SKM-1 treated with dmso at 0.1 percent for 144 hours (cell line): ENCODE data around the gene MST1.
A peak's percentile ranks its signal among the peaks of the same experiment; 100 is the strongest.

Experiments used
- DNase-seq: peaks from one replicate; lab custom pipeline; 2025; ENCODE audit not compliant: unreplicated experiment; lab: John Stamatoyannopoulos, UW

Gene MST1

DNA sequence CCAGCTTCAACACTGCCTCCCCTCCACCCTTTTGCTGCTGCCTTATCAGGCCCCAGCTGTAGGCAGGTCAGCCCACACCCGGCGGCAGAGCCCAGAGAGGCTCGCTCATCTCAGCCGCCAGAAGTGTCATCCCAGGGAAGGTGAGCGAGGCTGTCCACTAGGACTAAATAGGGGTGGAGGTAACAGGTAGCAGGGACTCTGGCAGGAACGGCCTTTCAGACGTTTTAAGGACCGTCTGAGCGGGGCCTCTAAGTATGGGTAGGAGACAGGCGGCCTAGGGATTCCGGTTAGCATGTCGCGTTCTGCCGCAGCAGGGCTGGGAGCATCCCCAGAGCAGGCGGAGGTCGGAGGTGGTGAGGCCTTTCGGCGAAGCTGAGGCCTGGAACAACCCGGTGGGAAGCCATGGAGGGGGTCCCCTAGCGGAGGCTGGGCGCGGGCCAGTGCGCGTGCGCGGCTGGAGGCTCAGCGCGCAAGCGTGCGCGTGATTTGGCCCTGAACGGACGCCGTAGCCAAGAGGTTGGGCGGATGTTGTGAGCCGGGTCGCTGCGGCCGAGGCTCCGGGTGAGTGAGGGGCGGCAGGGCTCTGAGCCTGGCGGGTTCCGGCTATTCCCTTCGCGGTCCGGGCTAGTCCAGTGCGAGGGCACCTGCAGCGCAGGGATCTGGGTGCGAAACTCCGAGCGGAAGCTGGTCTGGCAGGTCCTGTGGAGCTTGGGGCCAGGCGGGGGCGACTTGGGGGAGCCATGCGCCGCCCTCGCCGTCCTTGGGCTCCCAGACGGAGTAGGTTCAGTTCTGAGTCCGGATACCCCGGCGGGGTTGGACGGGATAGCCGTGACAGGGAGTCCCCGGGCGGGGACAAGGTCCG, at the start of gene MST1, which contains the start of gene RNF123:
TSS of gene MST1 (minus strand) at position 429 of the 862 bp plus-strand sequence. CDS start 783 bp downstream, outside the sequence.
TSS of gene RNF123 (plus strand) at position 512 of the 862 bp plus-strand sequence. CDS start 1,609 bp downstream, outside the sequence.
- no peak for DNase-seq

DNA sequence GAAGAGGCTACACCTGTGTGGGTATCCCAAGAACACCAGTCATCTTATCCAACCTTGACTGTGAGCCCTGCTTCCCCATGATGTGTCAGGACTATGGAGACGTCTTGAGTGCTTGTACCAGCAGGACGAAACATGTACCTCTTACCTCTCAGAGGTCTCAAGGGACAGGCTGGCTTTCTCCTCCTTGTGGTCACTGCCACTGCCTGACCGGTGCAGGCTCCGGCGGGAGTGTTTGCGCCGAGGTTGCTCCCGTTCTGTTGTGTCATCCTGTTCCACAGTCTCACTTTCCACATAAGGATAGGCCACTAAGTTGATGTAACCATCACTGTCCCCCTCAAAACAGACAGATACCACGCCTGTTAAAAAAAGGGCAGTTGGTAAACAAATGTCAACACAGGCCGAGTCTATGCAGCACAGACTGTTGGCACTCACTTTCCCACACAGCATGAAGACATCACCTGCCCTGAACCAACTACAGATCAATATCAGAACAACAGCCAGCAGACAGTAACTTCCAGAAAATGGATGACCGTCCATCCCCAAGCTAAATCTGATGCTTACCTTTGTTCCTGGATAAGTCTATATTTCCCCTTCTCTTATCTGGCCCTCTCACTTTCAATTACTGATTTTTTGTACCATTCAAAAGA, 48.9 kb upstream of the MST1 start:
- DNase-seq = no peak

DNA sequence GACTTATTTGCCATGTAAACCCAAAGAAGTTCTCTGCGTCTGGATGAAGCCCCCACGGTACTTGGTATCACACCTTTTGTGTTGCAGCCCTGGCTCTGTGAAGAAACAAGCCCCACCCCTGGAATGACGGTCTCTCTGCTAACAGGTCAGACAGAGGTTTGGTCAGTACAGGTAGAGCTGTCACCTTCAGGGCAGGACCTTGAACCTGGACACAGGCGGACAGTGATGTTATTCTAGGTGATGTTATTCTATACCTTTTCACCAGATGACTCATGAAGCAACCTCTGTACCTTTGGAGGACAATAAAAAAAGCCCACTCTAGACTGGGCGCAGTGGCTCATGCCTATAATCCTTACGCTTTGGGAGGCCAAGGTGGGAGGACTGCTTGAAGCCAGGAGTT, 45.5 kb upstream of the MST1 start:
- no peak for DNase-seq

DNA sequence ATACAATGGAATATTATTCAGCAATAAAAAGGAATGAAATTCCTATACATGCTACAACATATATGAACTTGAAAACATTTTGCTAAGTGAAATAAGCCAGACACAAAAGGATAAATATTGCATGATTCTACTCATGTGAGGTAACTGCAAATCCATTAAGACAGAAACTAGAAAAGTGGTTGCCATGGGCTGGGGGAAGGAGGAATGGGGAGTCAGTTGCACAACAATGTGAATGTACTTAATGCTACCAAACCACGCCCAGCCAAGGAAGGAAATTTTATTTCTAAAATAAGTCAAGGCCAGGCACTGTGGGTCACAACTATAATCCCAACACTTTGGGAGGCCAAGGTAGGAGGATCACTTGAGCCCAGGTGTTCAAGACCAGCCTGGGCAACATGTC, 44.3 kb upstream of the MST1 start:
- DNase-seq = no peak

DNA sequence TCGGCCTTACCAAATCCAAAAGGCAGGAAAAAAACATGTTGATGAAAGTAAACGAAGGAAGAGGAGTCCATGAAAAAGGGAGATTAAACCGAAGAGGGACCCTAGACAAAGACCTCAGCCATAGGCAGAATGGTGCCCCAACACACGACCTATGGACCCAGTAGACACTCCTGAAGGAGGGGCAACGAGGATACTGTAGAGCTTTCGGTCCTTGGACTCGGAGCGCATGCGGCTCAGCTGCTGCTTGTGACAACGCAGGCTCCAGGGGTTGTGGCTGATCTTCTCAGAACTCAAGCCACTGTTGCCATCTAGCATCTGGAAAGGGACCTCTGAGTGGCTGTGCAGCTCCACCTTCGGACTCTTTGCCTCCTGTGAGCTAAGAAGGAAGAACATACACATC, 43.3 kb upstream of the MST1 start:
- DNase-seq = no peak

DNA sequence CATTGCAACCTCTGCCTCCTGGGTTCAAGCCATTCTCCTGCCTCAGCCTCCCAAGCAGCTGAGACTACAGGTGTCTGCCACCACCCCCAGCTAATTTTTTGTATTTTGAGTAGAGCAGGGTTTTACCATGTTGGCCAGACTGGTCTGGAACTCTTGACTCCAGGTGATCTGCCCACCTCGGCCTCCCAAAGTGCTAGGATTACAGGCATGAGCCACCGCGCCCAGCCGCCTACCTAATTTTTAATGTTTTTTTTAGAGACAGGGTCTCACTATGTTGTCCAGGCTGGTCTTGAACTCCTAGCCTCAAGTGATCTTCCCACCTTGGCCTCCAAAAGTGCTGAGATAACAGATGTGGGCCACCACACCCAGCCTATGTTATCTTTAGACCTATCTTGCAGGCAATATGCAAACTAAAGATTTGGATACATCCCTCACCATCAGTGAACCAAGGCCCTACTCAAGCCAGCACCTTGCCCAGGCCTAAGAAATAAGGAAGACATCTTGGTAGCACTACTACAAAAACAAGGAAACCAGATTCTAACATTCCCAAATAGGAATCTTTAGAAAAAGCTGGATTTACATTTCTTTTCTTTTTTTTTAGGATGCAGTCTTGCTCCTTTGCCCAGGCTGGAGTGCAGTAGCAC, 40.8 kb upstream of the MST1 start:
- DNase-seq = no peak

DNA sequence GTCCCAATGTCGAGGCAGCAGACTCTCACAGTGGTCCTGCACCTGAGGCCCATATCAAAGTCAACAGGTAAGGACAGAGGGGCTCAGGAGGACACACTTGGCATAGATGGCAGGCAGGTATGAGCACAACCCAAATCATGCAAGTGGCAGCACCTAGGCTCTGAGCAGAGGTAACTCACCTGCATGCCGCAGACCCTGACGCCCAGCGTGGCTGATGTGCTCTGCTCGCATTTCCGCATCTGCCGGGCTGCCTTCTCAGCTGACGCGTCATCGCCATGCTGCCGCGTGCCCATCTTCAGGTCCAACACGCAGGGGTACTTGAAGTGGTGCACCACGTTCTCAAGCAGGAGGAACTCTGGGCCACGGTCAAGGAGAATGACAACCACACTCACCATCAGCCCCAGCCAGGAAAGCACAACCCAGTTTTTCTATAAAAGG, 38.7 kb upstream of the MST1 start:
- no peak for DNase-seq

DNA sequence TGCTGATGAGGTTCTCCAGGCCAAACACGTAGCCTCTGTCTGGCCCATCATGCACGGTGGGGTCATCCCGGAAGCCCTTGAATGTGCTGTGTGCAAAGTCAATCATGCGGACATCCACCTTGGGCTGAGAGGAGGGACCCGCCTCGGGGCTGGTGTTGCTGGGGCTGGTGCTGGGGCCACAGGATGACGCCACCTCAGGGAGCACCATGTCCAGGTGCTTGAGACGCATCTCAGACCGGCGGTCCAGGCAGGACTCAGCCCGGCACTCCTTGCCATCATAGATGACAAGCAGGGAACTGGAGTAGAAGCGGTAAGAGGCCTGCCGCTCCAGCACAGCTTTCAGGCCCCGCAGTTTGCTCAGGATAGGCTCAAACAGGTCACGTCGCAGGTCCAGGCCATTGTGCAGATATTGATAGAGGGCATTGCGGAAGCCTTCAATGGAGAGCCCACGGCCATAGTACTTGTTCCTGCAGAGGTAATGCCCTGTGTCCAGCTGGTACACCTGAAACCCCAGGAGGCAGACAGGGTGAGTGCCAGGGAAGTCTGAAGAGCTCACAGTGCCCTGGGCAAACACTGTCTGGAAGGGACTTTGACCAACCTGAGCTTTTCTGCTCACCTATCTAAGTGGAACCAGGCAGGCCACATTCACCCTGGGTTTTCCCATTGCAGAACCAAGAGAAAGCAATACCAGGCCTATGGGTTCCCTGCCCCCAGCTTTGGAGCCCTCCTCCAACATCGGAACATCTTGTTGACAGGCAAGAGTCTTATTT, 38.1 kb upstream of the MST1 start:
- no peak for DNase-seq

DNA sequence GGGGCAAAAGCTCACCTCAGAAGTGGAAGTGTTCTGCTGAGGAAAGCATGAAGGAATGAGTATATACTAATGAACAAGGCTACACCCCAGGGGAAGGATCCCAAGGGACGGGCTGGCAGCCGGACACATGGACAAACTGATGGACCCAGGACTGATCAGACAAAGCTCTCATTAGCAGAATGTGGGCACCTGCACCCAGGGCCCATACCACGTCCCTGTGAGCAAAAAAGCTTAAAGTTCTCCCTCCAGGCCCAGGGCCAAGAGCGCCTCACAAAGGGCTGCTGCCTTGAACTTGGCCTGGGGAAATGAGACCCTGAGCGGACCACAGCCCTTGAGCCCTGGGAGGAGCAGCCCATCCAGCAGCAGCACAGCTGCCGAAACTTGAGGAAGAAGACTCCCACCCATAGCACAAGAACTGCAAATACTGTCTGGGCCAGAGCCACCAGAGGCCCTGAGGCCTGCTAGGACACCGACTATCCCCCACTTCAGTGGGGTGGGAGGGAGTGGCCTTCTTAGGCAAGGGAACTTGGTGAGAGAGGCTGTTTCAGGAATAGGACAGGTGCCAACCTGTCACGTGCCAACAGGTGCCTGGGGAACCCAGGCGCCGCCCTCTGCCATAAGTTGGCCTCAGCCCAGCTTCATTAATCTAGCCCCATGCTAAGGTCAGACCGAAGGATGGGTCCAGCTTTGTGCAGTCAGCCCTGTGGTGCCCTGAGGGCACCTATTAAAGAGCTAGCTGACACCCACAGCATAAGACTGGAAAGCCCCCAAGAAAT, 36.8 kb upstream of the MST1 start:
- no peak for DNase-seq

DNA sequence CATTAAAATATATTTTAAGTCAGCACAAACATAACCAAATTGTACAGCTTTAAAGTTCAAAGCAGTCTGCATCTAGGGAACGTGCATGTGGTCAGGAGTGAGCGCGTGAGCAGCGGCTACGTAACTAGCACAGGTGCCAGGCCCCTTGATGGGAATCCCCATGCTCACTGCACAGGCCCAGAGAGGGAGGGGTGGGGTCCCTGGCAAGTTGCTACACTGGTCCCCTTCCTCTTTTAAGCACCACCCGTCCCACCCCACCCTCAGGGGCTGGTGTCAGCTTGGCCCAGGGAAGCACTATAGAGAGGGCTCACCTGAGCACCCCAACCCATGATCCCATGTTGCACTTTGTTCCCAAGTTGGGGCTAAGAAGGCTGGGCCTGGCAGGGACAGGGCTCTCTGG, 35.3 kb upstream of the MST1 start:
- no peak for DNase-seq

DNA sequence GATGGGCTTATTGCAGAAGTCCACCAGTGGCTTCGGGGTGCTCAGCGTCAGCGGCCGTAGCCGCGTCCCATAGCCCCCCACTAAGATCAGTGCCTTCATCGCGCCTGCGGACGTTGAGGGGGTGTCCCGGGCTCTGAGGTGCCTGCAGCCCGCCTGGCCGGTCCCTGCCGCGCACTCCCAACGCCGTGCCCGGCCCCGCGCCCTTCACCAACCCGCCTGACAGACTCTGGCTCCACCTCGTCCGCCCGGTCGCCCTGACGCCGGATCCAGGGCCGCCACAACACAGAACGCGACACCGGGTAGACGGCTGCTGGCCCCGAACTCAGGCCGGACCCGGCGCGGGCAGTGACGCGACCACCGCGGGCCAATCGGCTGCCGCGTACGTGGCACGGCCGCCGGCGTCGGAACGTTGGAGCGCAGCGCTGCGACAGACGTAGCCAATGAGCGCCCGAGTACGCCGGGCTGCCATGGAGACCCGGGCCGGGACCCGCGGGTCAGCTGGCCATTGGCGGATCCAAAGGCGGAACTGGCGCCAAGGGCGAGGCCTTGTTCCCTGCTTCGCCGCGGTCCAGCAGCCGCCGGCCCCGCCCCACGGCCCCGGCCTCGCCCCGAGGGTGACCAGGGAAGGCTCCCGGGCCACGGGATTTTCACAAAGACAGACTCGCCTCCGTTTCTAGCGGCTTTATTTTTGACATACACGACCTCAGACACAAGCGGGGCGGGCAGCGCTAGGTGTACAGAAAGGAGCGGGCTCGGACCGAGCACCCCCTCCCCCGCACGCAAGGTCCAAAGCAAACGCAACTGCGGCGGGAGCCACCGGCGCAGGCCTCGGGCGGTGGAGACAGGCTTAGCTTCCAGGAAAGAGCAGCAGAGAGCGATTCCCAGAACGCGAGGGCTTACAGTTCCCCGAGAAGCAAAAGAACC, 34.6 kb upstream of the MST1 start, which contains the start of gene GMPPB:
TSS of gene GMPPB (minus strand) at position 324 of the 924 bp plus-strand sequence. CDS start at position 99, 225 bp downstream.
- peak; percentile 93 for DNase-seq

DNA sequence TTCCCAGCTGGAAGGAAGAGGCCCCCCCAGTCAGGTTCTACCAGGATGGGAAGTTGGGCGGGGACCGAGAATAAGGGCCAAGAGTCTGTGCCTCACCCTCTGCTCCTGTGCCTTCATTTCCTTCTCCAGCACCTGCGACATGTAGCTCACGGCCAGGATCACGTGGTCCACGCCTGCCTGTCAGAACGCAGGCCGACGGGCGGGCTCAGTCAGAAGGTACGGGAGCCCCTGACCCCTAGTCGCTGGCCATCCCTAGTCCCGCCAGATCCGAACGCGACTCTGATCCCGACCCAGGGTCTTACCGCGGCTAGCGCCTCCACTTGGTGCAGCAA, 34.0 kb upstream of the MST1 start:
- peak; percentile 23 for DNase-seq

DNA sequence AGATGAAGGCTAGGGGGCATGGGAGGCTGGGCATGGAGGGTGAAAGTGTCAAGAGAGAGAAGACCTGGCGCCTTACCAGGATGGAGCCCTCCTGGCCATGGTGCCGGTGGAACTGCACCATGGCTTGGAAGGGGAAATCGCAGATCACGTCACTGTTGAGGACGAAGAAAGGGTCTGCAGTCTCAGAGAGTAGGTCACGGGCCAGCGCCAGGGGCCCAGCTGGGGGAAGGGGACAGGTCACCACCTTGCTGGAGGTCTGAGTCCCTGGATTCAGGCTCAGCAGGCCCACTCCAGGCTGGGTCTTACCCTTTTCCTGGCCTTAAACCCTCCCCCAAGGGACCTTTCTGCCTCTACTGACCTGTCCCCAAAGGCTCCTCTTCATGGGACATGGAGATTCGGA, 33.6 kb upstream of the MST1 start:
- DNase-seq = no peak

DNA sequence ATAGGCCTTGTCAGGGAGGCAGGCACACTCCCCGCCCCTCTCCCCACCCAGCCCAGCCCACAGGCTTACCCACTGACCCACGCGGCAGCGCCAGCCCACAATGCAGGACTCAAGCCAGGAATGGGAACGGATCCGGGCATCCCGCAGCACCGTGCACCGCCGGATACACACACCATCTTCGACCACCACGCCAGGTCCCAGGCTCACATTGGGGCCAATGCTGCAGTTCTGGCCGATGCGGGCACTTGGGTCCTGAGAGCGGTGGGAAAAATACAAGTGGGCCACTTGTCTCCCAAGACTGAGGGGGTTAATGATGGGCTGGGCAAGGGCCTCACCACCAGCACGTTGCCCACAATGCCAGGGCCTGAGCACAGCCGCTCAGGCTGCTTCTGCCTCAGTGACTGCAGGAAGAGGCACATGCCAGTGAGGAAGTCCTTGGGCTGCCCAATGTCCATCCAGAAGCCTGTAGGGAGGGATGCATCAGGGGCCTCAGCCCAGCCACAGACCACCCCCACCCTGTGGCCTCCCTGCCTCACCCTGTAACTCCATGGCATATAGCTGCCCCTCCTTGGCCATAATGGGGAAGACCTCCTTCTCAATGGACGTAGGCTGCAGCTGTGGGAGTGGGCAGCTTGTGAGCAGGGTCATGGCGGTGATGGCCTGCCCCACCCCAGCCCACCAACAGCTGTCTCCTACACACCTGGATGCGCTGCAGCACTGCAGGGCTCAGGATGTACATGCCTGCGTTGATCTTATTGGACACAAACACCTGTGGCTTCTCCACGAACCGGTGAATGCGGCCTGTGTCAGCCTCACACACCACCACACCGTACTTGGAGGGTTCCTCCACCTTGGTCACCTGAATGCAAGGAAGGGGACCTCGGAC, 32.9 kb upstream of the MST1 start:
- no peak for DNase-seq

DNA sequence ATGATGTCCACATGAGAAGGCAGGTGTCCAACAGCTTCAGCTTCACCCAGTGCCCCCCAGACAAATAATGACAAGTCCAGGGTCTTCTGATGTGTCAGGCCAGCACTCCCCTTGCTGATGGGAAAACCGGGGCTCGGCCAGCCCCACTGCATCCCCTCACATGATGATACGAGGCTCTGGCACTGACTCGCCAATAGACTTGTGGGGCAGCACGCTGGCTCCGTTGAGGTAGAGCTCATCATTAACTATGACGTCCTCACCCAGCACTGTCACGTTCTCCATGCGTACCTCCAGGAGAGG, 32.3 kb upstream of the MST1 start:
- no peak for DNase-seq

DNA sequence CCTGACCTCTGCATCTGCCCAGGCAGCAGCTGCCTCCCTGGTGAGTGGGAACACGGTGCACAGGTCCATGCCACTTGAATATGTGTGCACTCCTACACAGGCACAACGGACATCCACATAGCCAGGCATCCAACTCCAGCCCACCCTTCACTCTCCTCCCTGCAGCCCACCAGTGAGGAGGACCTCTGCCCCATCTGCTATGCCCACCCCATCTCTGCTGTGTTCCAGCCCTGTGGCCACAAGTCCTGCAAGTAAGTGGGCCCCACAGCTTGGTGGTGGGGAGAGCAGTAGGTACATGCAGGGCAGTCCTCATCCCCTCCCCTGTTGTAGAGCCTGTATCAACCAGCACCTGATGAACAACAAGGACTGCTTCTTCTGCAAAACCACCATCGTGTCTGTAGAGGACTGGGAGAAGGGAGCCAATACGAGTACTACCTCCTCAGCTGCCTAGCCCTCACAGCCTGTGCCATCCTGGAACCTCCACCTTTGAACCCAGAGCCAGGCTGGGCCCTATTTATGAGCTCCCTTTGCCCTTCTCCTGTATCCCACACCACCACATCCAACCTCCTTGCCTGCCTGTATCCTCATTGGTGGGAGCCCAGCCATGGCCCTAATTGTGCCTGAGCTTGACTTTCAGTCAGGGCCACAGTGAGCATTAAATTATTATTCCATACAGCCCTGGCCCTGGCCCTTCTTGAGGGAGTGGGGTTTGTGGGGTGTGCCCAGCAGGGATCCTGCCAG, 31.8 kb upstream of the MST1 start:
- DNase-seq = no peak

DNA sequence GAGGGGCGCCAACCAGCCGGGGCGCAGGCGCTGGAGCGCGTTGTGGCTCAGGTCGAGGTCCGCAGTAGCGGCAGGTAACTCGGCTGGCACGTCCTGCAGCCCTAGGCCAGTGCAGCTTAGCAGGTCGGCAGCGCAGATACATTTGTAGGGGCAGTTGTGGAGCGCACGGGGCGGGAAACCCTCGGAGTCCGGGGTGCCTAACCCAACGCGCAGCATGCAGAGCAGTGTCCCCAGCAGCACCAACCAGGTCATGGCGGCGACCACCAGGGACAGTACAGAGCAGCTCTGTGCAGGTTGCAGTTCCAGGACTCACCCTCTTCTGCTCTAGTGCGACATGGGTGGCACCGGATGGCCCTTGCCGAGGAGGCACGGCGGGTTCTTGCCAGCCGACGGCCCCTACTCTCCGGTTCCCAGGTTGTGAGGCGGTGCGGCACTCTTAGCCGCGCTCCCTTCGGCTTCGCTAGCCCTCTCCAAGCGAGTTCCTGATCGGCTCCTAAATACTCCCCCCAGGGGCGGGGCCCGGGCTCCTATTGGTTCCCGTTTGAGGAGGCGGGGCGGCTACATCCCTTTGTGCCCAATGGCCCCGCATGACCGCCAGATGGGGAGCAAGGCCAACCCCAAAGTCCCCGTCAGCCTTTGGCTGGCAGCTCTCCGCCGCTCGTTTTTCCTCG, 30.1 kb upstream of the MST1 start, which contains the start of gene AMIGO3:
TSS of gene AMIGO3 (minus strand) at position 471 of the 671 bp plus-strand sequence. CDS start at position 252, 219 bp downstream.
- DNase-seq = peak; percentile 66
